AG04450 (cell line): ENCODE results near the gene ADGRG3. TPM values are rescaled to one million over a fixed set of nuclear protein-coding genes. Genes with fewer than 3 reads are reported as not detected.

Source experiments
- CTCF ChIA-PET: fragments of 300-600, 350-600 bp; formaldehyde crosslinking; extraction: SDS; loops from one replicate; lab custom pipeline; 2022; ENCODE audit warnings: antibody characterized with exemption, inconsistent platforms; lab: Charles Lee
- POLR2A ChIA-PET: fragments of 350-600 bp; formaldehyde crosslinking; extraction: SDS; loops from one replicate; lab custom pipeline; 2021; ENCODE audit warnings: antibody characterized with exemption, inconsistent platforms; lab: Yijun Ruan, JAX
- DNase-seq: peaks from one replicate; pipeline ENCODE4 v3.0.0-alpha.2; 2011; ENCODE audit warnings: low read depth, low spot score
- H3K27ac ChIP-seq: one replicate; pipeline ENCODE4 v1.5.1; 2012; ENCODE audit warnings: low read depth, low read length, control low read depth
- H3K27me3 ChIP-seq: one replicate; pipeline ENCODE4 v1.6.0; 2012; ENCODE audit warnings: low read length; ENCODE audit not compliant: control insufficient read depth, insufficient read depth
- H3K4me3 ChIP-seq: 2 replicates; pipeline ENCODE4 v1.5.1; 2011; ENCODE audit warnings: mild to moderate bottlenecking, low read depth, low read length, control low read depth
- H3K9me3 ChIP-seq: 2 replicates; pipeline ENCODE4 v1.5.1; 2012; ENCODE audit warnings: low read length; ENCODE audit not compliant: control insufficient read depth, insufficient read depth
- CTCF ChIP-seq: IDR thresholded peaks from 2 replicates; pipeline ENCODE4 v1.5.1; 2011; ENCODE audit warnings: low read depth, low read length, control low read depth, inconsistent platforms
- polyA plus RNA-seq: library from polyadenylated mRNA; depleted of rRNA; stranded (reverse); fragments of >200 nt; gene quantifications from 2 replicates; pipeline ENCODE4 v1.2.3, GENCODE V29; 2011

The ADGRG3 gene
- polyA plus RNA-seq, 1 experiment = not detected

GRCh38 chr16:57701759-57702371 is 33.8 kb downstream of the ADGRG3 start:
- H3K4me3 ChIP-seq = no peak overlapping the region
- ChIA-PET POLR2A (no interaction called here), CTCF (no interaction called here)
- no peak overlapping the region for H3K27ac ChIP-seq
- H3K27me3 ChIP-seq = peaks cover 27% of the 10 kb centered on the region
- DNase-seq = no peak
- TF ChIP-seq CTCF = no peak
- H3K9me3 ChIP-seq = no peaks in the 10 kb centered on the region; the same call in 1 of the 2 replicates

DNA sequence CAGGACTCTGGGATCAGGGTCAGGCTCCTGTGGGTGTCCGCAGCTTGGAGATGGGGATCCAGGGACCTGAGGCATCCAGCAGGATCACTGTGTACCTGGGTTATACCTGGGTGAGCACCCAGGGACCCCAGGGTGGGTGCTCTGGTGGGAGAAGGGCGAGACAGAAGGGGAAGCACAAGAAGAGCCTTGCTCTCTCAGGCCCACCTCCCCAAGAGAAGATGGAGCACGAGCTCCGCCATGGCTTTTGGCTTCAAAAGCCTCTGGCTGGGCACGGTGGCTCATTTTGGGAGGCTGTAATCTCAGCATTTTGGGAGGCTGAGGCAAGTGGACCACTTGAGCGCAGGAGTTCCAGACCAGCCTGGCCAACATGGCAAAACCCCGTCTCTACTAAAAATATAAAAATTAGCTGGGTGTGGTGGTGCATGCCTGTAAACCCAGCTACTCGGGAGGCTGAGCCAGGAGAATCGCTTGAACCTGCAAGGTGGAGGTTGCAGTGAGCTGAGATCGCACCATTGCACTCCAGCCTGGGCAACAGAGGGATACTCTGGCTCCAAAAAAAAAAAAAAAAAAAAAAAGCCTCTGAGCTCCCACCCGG is 35.4 kb downstream of the ADGRG3 start:
- no peak for DNase-seq
- CTCF ChIA-PET = no interaction called here
- Histone ChIP-seq H3K9me3 (no peaks in the 10 kb centered on the region), H3K27me3 (peaks cover 31% of the 10 kb centered on the region), H3K4me3 (no peak overlapping the region), H3K27ac (no peak overlapping the region)
- POLR2A ChIA-PET = interaction anchor here (0.6 kb wide), 1 partner anchor 32 kb away, joined by 3 read pairs; the partner anchor contains the start of gene KATNB1
- no peak for TF ChIP-seq CTCF

DNA sequence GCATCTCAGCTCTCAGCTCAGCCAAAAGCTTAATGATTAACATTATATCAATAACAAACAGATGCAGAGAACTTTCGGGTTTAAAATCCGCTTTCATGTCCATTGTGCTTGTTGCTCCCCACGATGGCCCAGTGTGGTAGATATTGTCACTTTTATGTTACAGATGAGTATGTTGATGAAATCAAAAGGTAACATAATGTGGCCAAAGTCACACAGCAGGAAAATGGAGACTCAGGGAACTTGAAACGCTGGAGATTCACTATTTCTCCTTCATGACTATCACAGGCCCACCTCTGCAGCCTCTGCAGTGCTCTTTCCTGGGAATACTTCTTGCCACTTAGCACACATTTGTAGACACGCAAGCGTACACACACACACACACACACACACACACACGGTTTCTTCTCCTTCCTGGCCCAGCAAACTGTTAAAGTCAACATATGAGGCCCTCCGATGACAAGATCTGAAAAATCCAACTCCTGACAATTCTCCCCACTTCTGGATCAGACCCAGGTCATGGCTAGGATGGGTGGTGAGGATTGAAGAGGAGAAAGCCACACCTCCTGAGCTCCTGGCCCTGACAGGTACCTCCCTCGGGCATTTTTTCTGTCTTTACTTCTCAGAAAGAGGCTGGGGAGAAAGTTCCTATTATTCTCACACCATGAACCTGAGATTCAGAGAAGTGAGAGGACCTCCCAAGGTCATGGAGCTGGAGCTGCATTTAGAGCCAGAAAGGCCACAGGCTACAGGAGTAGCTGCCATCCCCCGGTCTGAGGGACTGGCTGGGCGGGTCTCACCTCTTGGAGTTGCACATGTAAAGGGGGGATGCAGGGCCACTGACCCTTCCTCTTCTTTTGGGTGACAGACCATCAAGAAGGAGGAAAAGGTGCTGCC is 36.2 kb downstream of the ADGRG3 start:
- no peak overlapping the region for H3K4me3 ChIP-seq
- no peak overlapping the region for H3K27ac ChIP-seq
- no peak for DNase-seq
- H3K27me3 ChIP-seq = peaks cover 34% of the 10 kb centered on the region
- POLR2A ChIA-PET = interaction anchor here (0.6 kb wide), 1 partner anchor 31 kb away, joined by 3 read pairs; the partner anchor contains the start of gene KATNB1
- TF ChIP-seq CTCF = no peak
- CTCF ChIA-PET = no interaction called here
- H3K9me3 ChIP-seq = no peaks in the 10 kb centered on the region

DNA sequence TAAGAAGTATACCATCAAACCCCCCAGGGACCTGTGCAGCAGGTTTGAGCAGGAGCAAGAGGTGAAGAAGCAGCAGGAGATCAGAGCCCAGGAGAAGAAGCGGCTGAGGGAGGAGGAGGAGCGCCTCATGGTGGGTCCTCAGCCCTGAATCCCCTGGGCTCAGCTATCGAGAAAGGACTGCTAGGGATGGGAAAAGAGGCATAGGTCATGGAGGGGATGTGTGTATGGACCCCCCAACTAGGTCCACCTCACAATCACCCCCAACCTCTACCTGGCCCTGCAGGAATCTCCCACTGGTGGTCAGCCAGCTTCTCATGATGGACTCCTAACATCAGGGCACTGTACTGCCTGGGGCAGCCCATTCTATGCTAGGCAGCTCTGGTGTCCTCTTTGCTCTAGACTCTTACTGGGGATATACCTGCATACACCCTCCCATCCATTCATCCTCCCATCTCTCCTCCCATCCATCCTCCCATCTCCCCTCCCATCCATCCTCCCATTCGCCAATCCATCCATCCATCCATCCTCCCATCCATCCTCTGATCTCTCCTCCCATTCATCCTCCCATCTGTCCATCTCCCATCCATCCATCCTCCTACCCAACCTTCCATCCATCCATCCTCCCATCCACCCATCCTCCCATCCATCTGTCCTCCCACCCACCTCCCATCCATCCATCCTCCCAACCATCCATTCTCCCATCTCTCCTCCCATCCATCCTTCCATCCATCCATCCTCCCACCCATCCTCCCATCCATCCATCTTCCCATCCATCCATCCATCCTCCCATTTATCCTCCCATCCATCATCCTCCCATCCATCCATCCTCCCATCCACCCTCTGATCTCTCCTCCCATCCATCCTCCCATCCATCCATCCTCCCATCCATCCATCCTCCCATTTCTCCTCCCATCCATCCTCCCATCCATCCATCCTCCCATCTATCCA is 37.1 kb downstream of the ADGRG3 start:
- ChIA-PET CTCF (no interaction called here), POLR2A (no interaction called here)
- no peaks in the 10 kb centered on the region for H3K9me3 ChIP-seq
- no peak for TF ChIP-seq CTCF
- H3K27me3 ChIP-seq = peaks cover 39% of the 10 kb centered on the region
- no peak overlapping the region for H3K27ac ChIP-seq
- H3K4me3 ChIP-seq = no peak overlapping the region
- no peak for DNase-seq
